Measurements from ENCODE around the gene MRC2.

DNA sequence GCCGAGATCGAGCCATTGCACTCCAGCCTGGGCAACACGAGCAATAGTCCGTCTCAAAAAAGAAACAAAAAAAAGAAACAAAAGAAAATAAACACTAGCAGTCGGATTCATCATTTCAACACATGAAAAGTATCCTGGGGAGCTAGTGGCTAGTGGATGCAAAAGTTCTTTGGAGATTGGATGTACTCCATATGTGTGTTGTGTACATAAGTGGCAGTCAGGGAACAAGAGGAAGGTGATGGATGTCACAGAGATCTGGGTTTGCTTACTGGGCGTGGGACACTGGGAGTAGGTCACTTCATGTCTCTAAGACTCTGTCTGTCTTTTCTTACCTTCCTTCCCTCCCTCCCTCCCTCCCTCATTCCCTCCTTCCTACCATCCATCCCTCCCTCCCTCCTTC, 35.4 kb downstream of the MRC2 start:
- no peak for TF ChIP-seq SPI1 (IDR thresholded peaks at IDR 0.05; ENCODE audit: low read depth, low read length)
- no peak for TF ChIP-seq POLR2A (IDR thresholded peaks at IDR 0.05; ENCODE audit: low read depth, low read length)
- no peak for TF ChIP-seq POLR2AphosphoS5 (IDR thresholded peaks at IDR 0.05; ENCODE audit: low read depth, low read length)

Measured in GM12891 (cell line).